NB4 (cell line): Measurements from ENCODE around the gene SYTL3.

Experiments used
- MYC ChIP-seq: IDR thresholded peaks from 2 replicates; pipeline ENCODE4 v1.6.1; 2011; ENCODE audit warnings: low read depth, low read length
- POLR2A ChIP-seq: IDR thresholded peaks from 2 replicates; pipeline ENCODE4 v1.6.1; 2011; ENCODE audit warnings: mild to moderate bottlenecking; ENCODE audit not compliant: insufficient read length; ENCODE audit errors: extremely low read depth
- TF ChIP-seq, protein P1 (sequence below): IDR thresholded peaks from one replicate; pipeline ENCODE4 v1.5.1; 2012; ENCODE audit warnings: low read depth, low read length
- TF ChIP-seq, protein P2 (sequence below): IDR thresholded peaks from 2 replicates; pipeline ENCODE4 v1.6.1; 2011; ENCODE audit warnings: low read depth, low read length

DNA sequence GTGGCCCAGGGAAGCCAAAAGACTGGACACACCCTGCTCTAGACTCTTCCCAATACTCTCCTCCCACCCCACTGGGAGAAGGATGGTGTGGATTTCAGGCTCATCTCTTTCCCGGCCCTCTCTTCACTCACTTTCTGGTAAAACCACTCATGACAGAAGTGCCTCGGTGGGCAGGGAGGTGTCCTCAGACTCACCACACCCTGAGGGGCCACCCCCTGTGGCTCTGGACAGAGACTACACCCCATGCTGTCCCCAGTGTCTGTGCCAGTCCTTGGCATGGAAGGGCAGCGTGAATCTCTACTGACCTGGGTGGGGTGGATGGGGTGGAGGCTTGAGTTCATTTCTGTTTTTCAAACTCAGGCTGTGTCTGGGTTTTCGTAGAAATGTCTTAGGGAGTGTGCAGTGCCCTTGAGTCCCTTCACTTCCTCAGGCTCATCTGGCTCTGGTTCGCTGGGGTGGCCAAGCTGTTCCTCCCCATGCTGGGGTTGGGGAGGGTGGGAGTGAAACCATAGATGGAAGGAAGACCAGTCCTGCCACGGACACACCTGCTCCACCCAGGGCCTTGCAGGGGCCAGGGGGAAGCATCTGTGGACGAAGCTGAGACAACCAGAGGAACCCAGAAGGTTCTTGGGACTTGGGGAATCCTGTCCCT lies 110.2 kb downstream of the SYTL3 start:
- TF ChIP-seq, protein P1, sequence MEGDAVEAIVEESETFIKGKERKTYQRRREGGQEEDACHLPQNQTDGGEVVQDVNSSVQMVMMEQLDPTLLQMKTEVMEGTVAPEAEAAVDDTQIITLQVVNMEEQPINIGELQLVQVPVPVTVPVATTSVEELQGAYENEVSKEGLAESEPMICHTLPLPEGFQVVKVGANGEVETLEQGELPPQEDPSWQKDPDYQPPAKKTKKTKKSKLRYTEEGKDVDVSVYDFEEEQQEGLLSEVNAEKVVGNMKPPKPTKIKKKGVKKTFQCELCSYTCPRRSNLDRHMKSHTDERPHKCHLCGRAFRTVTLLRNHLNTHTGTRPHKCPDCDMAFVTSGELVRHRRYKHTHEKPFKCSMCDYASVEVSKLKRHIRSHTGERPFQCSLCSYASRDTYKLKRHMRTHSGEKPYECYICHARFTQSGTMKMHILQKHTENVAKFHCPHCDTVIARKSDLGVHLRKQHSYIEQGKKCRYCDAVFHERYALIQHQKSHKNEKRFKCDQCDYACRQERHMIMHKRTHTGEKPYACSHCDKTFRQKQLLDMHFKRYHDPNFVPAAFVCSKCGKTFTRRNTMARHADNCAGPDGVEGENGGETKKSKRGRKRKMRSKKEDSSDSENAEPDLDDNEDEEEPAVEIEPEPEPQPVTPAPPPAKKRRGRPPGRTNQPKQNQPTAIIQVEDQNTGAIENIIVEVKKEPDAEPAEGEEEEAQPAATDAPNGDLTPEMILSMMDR, result no peak
- no peak for TF ChIP-seq POLR2A
- TF ChIP-seq, protein P2, sequence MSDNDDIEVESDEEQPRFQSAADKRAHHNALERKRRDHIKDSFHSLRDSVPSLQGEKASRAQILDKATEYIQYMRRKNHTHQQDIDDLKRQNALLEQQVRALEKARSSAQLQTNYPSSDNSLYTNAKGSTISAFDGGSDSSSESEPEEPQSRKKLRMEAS, result no peak
- TF ChIP-seq MYC, result no peak
